Left renal cortex interstitium (tissue), 4 donors: Measurements from ENCODE around the gene GTSF1L. TPM values are rescaled to one million over a fixed set of nuclear protein-coding genes. Genes with fewer than 3 reads are reported as not detected.

ENCODE experiments used
- DNase-seq, 4 donors: peaks; one replicate each; pipeline ENCODE4 v3.0.0-alpha.2; 2013; ENCODE audit warnings: low read depth in 4 of 4, low spot score in 2 of 4, missing footprints in 1 of 4
- polyA plus RNA-seq, 4 donors: library from polyadenylated mRNA; unstranded; fragments of 120-200 nt; gene quantifications; one replicate each; pipeline ENCODE4 v1.2.1, GENCODE V29; 2013; ENCODE audit not compliant: insufficient read length in 4 of 4

Gene GTSF1L
- polyA plus RNA-seq, 4 donors = not detected

DNA sequence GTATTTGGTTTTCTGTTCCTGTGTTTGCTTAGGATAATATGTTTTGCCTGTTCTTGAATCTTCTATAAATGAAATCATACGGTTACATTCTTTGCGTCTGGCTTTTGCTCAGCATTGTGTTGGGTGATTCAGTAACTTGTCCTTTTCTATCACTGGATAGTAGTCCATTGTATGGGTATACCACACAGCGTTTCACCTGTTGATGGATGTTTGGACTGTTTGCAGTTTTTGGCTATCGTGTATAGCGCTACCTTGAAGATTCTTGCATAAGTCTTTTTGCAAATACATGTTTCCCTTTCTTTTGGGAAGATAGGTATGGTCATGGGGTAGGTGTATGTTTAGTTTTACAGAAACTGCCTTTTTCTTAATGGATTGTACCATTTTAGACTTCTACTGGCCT lies 50.4 kb downstream of the GTSF1L start:
- DNase-seq = no peak

Other genes with a start within 250 kb of the GTSF1L start
- 10 to 100 TPM in 2 of 4 donors, 1 to 10 TPM in 2; 9.5 to 33.2 (median 20.9) TPM for gene L3MBTL1, start 219.3 kb downstream of the GTSF1L start, polyA plus RNA-seq
- gene SGK2, start 168.0 kb downstream of the GTSF1L start, polyA plus RNA-seq = 10 to 100 TPM; 29.1 to 76.5 (median 54.6) TPM
- gene IFT52, start 136.1 kb downstream of the GTSF1L start, polyA plus RNA-seq = 10 to 100 TPM; 62.8 to 86.2 (median 73.8) TPM
- gene MYBL2, start 59.9 kb downstream of the GTSF1L start, polyA plus RNA-seq = 10 to 100 TPM; 21.1 to 30.8 (median 27.3) TPM
- gene TOX2, start 187.8 kb upstream of the GTSF1L start, polyA plus RNA-seq = 1 to 10 TPM; 3.7 to 5.5 (median 4.5) TPM